SH-SY5Y (cell line): ENCODE measurements around the gene BANF2.

ENCODE experiments used
- GATA2 ChIP-seq: IDR thresholded peaks from 2 replicates; pipeline ENCODE4 v1.6.1; 2011; ENCODE audit warnings: mild to moderate bottlenecking, low read depth, low read length
- GATA3 ChIP-seq: IDR thresholded peaks from 2 replicates; pipeline ENCODE4 v1.6.1; 2011; ENCODE audit warnings: low read depth, mild to moderate bottlenecking, low read length, moderate library complexity

- no peak for TF ChIP-seq GATA2
- TF ChIP-seq GATA3: no peak
These were observed 28.8 kb upstream of the BANF2 start for GRCh38 chr20:17671011-17671410.
